GM19035 (cell line): Measurements from ENCODE around the gene GRIK1.

Source experiments
- ATAC-seq: cut with Tn5 transposase; IDR thresholded peaks from one replicate; pipeline ENCODE4 v1.9.1; 2021; ENCODE audit not compliant: unreplicated experiment

The GRIK1 gene

DNA sequence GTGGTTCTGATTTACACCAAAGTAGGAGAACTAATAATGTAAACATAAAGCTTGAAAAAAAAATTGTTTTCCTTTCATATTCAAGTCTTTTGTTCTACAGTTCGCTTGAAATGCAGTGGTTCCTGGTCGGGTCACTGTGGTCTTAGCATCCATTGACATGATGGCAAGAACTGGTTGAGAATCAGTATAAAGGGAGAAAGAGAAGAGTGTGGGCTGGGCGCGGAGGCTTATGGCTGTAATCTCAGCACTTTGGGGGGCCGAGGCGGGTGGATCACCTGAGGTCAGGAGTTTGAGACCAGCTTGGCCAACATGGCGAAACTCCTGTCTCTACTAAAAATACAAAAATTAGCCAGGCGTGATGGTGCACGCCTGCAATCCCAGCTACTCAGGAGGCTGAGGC lies 390.2 kb downstream of the GRIK1 start:
- ATAC-seq = no peak

- no peak for ATAC-seq
Observed at GRCh38 chr21:29547998-29548397, 391.8 kb downstream of the GRIK1 start.

DNA sequence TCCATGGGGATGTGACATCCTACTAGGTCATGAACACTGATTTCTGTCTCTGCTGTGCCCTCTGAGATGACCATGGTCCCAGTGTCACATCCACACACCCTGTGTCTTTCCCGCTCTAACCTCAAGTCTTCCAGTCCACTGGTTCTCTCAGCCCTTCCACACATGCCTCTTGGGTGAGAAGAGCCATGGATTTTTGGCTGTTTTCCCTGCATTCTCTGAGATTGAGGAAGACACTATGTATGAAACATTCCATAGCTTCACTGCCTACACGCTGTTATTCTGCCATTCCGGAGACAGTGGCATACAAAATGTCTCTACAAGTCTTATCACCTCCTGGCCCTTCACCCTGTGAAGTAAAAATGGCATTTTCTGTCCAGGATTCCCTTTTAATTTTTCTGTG lies 393.7 kb downstream of the GRIK1 start:
- no peak for ATAC-seq

DNA sequence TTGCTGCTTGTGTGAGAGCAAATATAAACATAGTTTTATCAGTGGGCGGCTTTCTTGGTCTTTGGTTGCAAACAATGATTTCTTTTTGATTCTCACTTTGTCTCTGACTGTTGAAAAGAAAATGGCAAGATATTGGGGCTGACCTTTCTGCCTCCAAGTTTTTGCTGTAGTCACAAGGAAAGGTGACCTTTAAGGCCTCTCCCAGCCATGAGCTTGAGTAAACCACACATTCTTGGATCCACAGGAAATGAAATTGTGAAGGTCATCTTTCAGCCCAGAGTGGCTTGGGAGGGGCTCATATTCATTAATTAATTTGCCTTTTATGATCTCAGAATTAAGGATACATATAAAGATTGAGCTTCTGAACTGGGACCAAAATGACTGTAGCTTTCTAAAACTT lies 399.5 kb downstream of the GRIK1 start:
- no peak for ATAC-seq

GRCh38 chr21:29538115-29538514 lies 401.7 kb downstream of the GRIK1 start:
- ATAC-seq = no peak

DNA sequence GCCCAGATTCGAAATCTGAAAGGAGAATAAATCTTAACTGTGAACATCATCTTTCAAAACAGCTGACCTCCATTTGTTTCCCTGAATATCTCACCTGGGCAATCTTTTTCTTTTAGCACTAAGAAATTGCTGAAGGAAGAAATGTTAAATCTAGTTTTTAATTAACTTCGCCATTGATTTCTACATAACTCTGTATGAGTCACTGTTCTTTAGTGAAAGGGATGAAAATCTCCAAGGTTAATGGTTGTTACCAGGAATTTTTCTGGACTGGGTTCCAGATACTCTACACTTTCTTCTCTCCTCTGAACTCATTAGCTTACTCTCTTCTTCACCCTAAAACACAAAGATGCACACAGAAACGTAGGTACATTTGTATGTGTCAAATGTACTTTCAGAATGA lies 405.3 kb downstream of the GRIK1 start:
- ATAC-seq = no peak

GRCh38 chr21:29529139-29529538 lies 410.7 kb downstream of the GRIK1 start:
- no peak for ATAC-seq

DNA sequence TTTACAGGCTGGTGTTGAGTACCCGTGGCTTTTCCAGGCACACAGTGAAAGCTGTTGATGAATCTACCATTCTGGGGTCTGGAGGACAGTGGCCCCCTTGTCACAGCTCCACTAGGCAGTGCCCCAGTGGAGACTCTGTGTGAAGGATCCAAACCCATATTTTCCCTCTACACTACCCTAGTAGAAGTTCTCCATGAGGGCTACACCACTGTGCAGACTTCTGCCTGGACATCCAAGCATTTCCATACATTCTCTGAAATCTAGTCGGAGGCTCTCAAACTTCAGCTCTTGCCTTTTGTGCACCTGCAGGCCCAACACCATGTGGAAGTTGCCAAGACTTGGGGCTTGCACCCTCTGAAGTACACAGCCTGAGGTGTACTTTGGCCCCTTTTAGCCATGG lies 413.3 kb downstream of the GRIK1 start:
- ATAC-seq = no peak

- no peak for ATAC-seq
Observed at GRCh38 chr21:29524055-29524454, 415.7 kb downstream of the GRIK1 start.

GRCh38 chr21:29523646-29524045 lies 416.1 kb downstream of the GRIK1 start:
- no peak for ATAC-seq

DNA sequence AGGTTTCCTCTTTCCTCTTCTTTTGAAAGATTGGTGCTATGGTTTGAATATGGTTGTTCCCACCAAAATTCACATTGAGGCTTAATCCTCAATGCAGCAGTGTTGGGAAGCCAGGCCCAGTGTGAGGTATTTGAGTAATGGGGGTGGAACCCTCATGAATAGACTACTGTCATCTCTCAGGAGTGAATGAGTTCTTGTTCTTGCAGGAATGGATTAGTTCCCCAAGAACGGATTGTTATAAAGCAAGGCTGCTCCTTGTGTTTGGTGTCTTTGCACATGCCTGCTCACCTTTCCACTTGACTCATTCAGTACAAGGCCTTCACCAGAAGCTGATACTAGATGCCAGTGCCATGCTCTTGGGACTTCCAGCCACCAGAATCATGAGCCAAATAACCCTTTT lies 417.9 kb downstream of the GRIK1 start:
- ATAC-seq = no peak

GRCh38 chr21:29520171-29520570 lies 419.6 kb downstream of the GRIK1 start:
- ATAC-seq = no peak

GRCh38 chr21:29514652-29515247 lies 425.0 kb downstream of the GRIK1 start:
- no peak for ATAC-seq

- ATAC-seq = no peak
Observed at GRCh38 chr21:29513535-29513934, 426.3 kb downstream of the GRIK1 start.

DNA sequence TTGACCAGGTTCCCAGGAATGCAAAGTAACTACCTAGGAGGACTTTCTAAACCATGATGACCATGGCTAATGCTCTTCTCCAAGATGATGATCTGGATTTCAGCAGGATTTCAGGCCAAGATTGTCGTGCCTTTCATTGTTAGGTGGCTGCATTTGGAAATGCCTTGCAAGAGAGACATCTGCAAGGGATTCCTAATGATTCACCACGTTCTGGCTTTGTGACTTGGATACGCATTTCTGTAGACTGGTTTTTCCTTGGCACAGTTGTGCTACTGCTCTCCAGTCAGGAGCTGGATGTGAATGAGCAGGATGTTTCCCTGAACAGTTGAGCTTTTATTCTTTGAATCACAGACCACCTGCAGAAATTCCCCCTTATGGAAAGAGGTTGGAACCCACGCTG lies 428.7 kb downstream of the GRIK1 start:
- no peak for ATAC-seq

DNA sequence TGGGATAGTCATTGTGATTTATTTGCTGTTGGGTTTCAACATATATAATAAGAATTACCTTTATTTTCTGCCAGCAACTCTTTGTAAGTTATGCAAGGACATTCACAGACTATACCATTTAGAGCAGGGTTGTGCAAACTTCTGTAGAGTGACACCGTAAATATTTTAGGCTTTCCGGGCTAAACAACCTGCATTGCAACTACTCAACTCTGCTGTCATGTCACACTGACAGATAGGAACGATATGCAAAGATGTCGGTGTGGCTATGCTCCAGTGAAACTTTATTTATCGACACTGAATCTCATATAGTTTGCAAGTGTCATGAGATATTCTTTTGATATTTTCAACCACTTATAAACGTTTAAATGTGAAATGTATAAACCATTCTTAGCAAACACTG lies 430.7 kb downstream of the GRIK1 start:
- ATAC-seq = no peak

GRCh38 chr21:29508301-29508700 lies 431.5 kb downstream of the GRIK1 start:
- no peak for ATAC-seq

- no peak for ATAC-seq
Observed at GRCh38 chr21:29506947-29507346, 432.8 kb downstream of the GRIK1 start.

- ATAC-seq = no peak
Observed at GRCh38 chr21:29506214-29506613, 433.6 kb downstream of the GRIK1 start.

- ATAC-seq = no peak
Observed at GRCh38 chr21:29504751-29505321, 435.0 kb downstream of the GRIK1 start.

- no peak for ATAC-seq
Observed at GRCh38 chr21:29501451-29501850, 438.3 kb downstream of the GRIK1 start.

DNA sequence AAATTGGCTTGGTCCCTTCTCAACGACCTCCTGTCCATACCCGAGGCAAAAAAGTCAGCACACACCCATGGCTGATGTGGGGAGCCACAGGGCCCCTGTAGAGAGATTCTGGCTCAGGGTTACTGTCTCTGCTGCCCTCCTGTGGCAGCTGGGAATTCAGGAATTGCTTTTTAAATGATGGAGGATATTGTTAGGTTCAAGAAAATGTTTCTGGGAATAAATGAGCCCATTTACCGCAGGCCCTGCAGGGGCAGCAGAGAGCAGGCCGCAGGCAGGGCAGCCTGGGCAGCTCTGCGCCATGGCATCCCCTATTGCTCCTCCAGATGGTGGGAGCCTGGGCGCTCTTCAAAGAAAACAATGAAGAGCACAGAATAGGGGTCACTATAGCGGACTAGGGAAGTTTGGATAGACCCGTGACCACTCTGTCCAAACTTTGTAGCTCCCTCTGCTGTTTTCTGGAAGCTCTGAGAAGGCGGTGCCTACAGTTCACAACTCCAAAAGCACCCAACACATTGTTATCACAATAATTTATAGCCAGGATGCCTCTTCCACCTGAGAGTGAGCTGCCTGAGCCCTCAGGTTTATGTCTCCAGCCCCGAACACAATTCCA lies 440.0 kb downstream of the GRIK1 start:
- ATAC-seq = no peak

GRCh38 chr21:29499229-29499628 lies 440.6 kb downstream of the GRIK1 start:
- ATAC-seq = no peak
